Inflammatory macrophage treated with lipopolysaccharide for 1 hour (primary cell): ENCODE results near the gene CCNI2.
A peak's percentile ranks its signal among the peaks of the same experiment; 100 is the strongest.

Source experiments
- DNase-seq, 2 donors: peaks; one replicate each; pipeline ENCODE4 v3.0.0-alpha.2; 2020 to 2022

CCNI2 gene

GRCh38 chr5:132766020-132766805, 19.0 kb downstream of the CCNI2 start:
- no peak for DNase-seq

GRCh38 chr5:132766806-132767055, 19.5 kb downstream of the CCNI2 start:
- no peak for DNase-seq

GRCh38 chr5:132767150-132767549, 19.9 kb downstream of the CCNI2 start:
- DNase-seq: no peak

- DNase-seq: no peak
Measured at GRCh38 chr5:132768485-132768868, 21.3 kb downstream of the CCNI2 start.

GRCh38 chr5:132770476-132771159, 23.4 kb downstream of the CCNI2 start:
- no peak for DNase-seq

GRCh38 chr5:132771503-132771998, 24.3 kb downstream of the CCNI2 start:
- DNase-seq: no peak

GRCh38 chr5:132772291-132773070, 25.3 kb downstream of the CCNI2 start:
- no peak for DNase-seq

- no peak for DNase-seq
Measured at GRCh38 chr5:132773114-132773513, 25.9 kb downstream of the CCNI2 start.

- no peak for DNase-seq
Measured at GRCh38 chr5:132773601-132774355, 26.6 kb downstream of the CCNI2 start.

- no peak for DNase-seq
Measured at GRCh38 chr5:132774406-132774805, 27.2 kb downstream of the CCNI2 start.

- DNase-seq: no peak
Measured at GRCh38 chr5:132774896-132775295, 27.7 kb downstream of the CCNI2 start.

GRCh38 chr5:132775476-132775961, 28.3 kb downstream of the CCNI2 start:
- no peak for DNase-seq

- no peak for DNase-seq
Measured at GRCh38 chr5:132776131-132776937, 29.1 kb downstream of the CCNI2 start.

GRCh38 chr5:132776938-132777208, 29.6 kb downstream of the CCNI2 start:
- DNase-seq: no peak

GRCh38 chr5:132777209-132778069, 30.2 kb downstream of the CCNI2 start, which contains the start of gene SEPTIN8:
Gene SEPTIN8 (minus strand): TSS chr5:132777239. CDS start chr5:132777137, 102 bp downstream.
- DNase-seq: peak; percentile 26 to 43

GRCh38 chr5:132778129-132778528, 30.9 kb downstream of the CCNI2 start:
- no peak for DNase-seq

GRCh38 chr5:132778856-132779255, 31.6 kb downstream of the CCNI2 start:
- DNase-seq: no peak

GRCh38 chr5:132779961-132780360, 32.7 kb downstream of the CCNI2 start:
- DNase-seq: no peak

- DNase-seq: no peak
Measured at GRCh38 chr5:132780577-132780976, 33.4 kb downstream of the CCNI2 start.

- no peak for DNase-seq
Measured at GRCh38 chr5:132781029-132781428, 33.8 kb downstream of the CCNI2 start.

GRCh38 chr5:132782101-132782500, 34.9 kb downstream of the CCNI2 start:
- DNase-seq: peak; percentile 45 to 66
